Mammary epithelial cell (primary cell): ENCODE results near the gene PTN.

Experiments used
- CTCF ChIP-seq, 2 donors: IDR thresholded peaks in 1 of 2; conservative IDR thresholded peaks in 1 of 2; 2 replicates each; pipeline ENCODE4 v1.5.1; 2011 to 2012; ENCODE audit warnings: inconsistent platforms in 2 of 2, low read length in 2 of 2, mild to moderate bottlenecking in 2 of 2, control low read depth in 1 of 2, low read depth in 1 of 2; ENCODE audit not compliant: insufficient read depth in 1 of 2; ENCODE audit errors: extremely low read depth in 1 of 2
- EZH2 ChIP-seq: IDR thresholded peaks from 2 replicates; pipeline ENCODE4 v1.6.1; 2012; ENCODE audit warnings: low read length, inconsistent platforms, borderline replicate concordance

GRCh38 chr7:137298464-137298794, 45.1 kb downstream of the PTN start:
- TF ChIP-seq EZH2 = no peak
- no peak for TF ChIP-seq CTCF (conservative IDR thresholded peaks at IDR 0.05 in 1 of 2, IDR thresholded peaks at IDR 0.05 in 1 of 2; ENCODE audit: extremely low read depth in 1 of 2, insufficient read depth in 1 of 2, low read depth in 1 of 2, low read length in 2 of 2)
